ENCODE results near the gene NODAL.

The NODAL gene

GRCh38 chr10:70409772-70410171, 31.7 kb downstream of the NODAL start:
- Mint-ChIP-seq H3K27ac (peak overlapping the region; percentile 83), H3K9me3 (peaks cover 28% of the 10 kb centered on the region), H3K27me3 (ENCODE audit: low read depth, poor library complexity) (peaks cover 4% of the 10 kb centered on the region), H3K4me3 (no peak overlapping the region), H3K4me1 (peaks cover 57% of the 10 kb centered on the region), H3K36me3 (ENCODE audit: low read depth) (peaks cover 64% of the 10 kb centered on the region)
- no peak for TF ChIP-seq CTCF (IDR thresholded peaks at IDR 0.05)
- no peak for DNase-seq

GRCh38 chr10:70405037-70405824, 36.2 kb downstream of the NODAL start:
- DNase-seq = peak; percentile 50
- Mint-ChIP-seq H3K27ac (peak overlapping the region; percentile 62), H3K4me3 (peak overlapping the region; percentile 99), H3K9me3 (peaks cover 28% of the 10 kb centered on the region), H3K4me1 (peaks cover 47% of the 10 kb centered on the region), H3K27me3 (ENCODE audit: low read depth, poor library complexity) (peaks cover 4% of the 10 kb centered on the region), H3K36me3 (ENCODE audit: low read depth) (peaks cover 40% of the 10 kb centered on the region)
- TF ChIP-seq CTCF (IDR thresholded peaks at IDR 0.05) = no peak

GRCh38 chr10:70404787-70405036, 36.8 kb downstream of the NODAL start:
- Mint-ChIP-seq H3K27me3 (ENCODE audit: low read depth, poor library complexity) (peaks cover 2% of the 10 kb centered on the region), H3K27ac (peak overlapping the region; percentile 62), H3K36me3 (ENCODE audit: low read depth) (peaks cover 36% of the 10 kb centered on the region), H3K9me3 (peaks cover 28% of the 10 kb centered on the region), H3K4me3 (peak overlapping the region; percentile 99), H3K4me1 (peaks cover 44% of the 10 kb centered on the region)
- DNase-seq = no peak
- no peak for TF ChIP-seq CTCF (IDR thresholded peaks at IDR 0.05)

GRCh38 chr10:70404036-70404786, 37.3 kb downstream of the NODAL start, which contains the start of gene EIF4EBP2:
EIF4EBP2 (plus strand) TSS chr10:70404145; CDS start chr10:70404402, 257 bp downstream.
- Mint-ChIP-seq H3K9me3 (peaks cover 27% of the 10 kb centered on the region), H3K27me3 (ENCODE audit: low read depth, poor library complexity) (peaks cover 4% of the 10 kb centered on the region), H3K4me3 (peak within 1 kb of the TSS; percentile 99), H3K36me3 (ENCODE audit: low read depth) (peaks cover 31% of the 10 kb centered on the region), H3K27ac (peak within 1 kb of the TSS; percentile 62), H3K4me1 (peaks cover 39% of the 10 kb centered on the region)
- no peak for TF ChIP-seq CTCF (IDR thresholded peaks at IDR 0.05)
- peak; percentile 100 for DNase-seq

GRCh38 chr10:70403483-70404035, 37.9 kb downstream of the NODAL start:
- no peak for DNase-seq
- TF ChIP-seq CTCF (IDR thresholded peaks at IDR 0.05) = no peak
- Mint-ChIP-seq H3K36me3 (ENCODE audit: low read depth) (peaks cover 25% of the 10 kb centered on the region), H3K4me3 (peak overlapping the region; percentile 99), H3K27me3 (ENCODE audit: low read depth, poor library complexity) (peaks cover 4% of the 10 kb centered on the region), H3K9me3 (peaks cover 21% of the 10 kb centered on the region), H3K4me1 (peaks cover 32% of the 10 kb centered on the region), H3K27ac (no peak overlapping the region)

All from nephron progenitor cell (in vitro differentiated cells).